H1 (cell line): ENCODE results near the gene HSD11B1. TPM values are rescaled to one million over a fixed set of nuclear protein-coding genes. Genes with fewer than 3 reads are reported as not detected.

Experiments used
- RAD21 ChIP-seq, 2 experiments: IDR thresholded peaks in 1 of 2; conservative IDR thresholded peaks in 1 of 2; 2 replicates each; pipeline ENCODE4 v1.6.1; 2011; ENCODE audit warnings: low read depth in 2 of 2, low read length in 2 of 2, improper control_type of control experiment in 1 of 2, inconsistent platforms in 1 of 2, mild to moderate bottlenecking in 1 of 2, moderate library complexity in 1 of 2
- polyA plus RNA-seq, 7 experiments: library from polyadenylated mRNA; depleted of rRNA in 3 of 7; stranded (reverse) in 5 of 7; unstranded in 2 of 7; fragments of >200 nt in 5 of 7; fragments of 200-250 nt in 2 of 7; gene quantifications; 1 replicate in 5 of 7; 2 replicates in 1 of 7; 4 replicates in 1 of 7; pipeline versions ENCODE4 v1.2.1 to v1.2.3, GENCODE V29; 2011 to 2013; ENCODE audit warnings: missing spikeins in 2 of 7, mixed read lengths in 2 of 7
- total RNA-seq: library from RNA; stranded (reverse); fragmentation: NEBNext Ultra II Directional; extraction: Animal tissue kit (Norgen Biotek cat#: 25700); gene quantifications from 2 replicates; pipeline ENCODE4 v1.2.1, GENCODE V29; 2021
- TF ChIP-seq, protein P1 (sequence below), 3 experiments: IDR thresholded peaks; 1 replicate in 2 of 3; 2 replicates in 1 of 3; pipeline versions ENCODE4 v1.5.1 to v1.6.1; 2011; ENCODE audit warnings: low read length in 3 of 3, mild to moderate bottlenecking in 3 of 3, inconsistent platforms in 2 of 3, low read depth in 1 of 3, moderate library complexity in 1 of 3; ENCODE audit not compliant: insufficient read depth in 1 of 3; ENCODE audit errors: control extremely low read depth in 1 of 3

The HSD11B1 gene
- total and polyA plus RNA-seq, 2 of the 8 experiments (the other 6 are each of a cell fraction or from before 2014, with no cell fraction given): not detected

DNA sequence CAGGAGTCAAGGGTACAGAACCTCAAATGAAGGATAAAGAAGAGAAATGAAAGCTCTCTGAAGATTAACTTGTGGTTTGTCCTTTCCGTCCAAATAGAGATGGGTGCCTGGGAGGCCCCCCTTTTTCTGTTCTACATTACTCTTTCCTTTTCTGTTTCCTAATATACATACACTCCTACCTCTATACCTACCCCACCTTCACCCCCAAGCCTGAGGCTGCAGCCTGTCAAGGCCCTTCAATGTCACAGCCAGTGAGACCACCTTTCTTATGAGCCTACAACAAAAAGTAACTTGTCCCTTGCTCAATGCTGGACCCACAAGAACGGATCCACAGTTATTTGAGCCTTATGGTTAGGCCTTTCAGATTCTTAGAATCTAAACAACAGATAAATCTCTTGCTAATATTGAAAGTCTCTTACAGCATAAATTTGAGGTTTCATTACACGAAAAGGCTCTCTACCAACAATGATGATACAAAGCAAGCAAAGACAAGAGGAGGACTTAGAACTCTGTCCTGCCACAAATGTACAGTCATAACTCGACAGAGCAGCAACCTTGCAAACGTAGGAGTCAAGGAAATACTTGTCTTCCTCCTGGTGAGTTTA lies 47.1 kb downstream of the HSD11B1 start (continued):
- TF ChIP-seq, protein P1, sequence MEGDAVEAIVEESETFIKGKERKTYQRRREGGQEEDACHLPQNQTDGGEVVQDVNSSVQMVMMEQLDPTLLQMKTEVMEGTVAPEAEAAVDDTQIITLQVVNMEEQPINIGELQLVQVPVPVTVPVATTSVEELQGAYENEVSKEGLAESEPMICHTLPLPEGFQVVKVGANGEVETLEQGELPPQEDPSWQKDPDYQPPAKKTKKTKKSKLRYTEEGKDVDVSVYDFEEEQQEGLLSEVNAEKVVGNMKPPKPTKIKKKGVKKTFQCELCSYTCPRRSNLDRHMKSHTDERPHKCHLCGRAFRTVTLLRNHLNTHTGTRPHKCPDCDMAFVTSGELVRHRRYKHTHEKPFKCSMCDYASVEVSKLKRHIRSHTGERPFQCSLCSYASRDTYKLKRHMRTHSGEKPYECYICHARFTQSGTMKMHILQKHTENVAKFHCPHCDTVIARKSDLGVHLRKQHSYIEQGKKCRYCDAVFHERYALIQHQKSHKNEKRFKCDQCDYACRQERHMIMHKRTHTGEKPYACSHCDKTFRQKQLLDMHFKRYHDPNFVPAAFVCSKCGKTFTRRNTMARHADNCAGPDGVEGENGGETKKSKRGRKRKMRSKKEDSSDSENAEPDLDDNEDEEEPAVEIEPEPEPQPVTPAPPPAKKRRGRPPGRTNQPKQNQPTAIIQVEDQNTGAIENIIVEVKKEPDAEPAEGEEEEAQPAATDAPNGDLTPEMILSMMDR (IDR thresholded peaks at IDR 0.05; ENCODE audit: control extremely low read depth in 1 of 3, insufficient read depth in 1 of 3, low read depth in 1 of 3, low read length in 3 of 3): no peak
- TF ChIP-seq RAD21 (IDR thresholded peaks at IDR 0.05 in 1 of 2, conservative IDR thresholded peaks at IDR 0.05 in 1 of 2; ENCODE audit: low read depth in 2 of 2, low read length in 2 of 2): no peak
